ENCODE data around the gene DECR2. TPM values are rescaled to one million over a fixed set of nuclear protein-coding genes. Genes with fewer than 3 reads are reported as not detected.

DECR2 gene
- total and polyA plus RNA-seq, 2 of the 13 experiments (the other 11 are each of a cell fraction or from before 2014, with no cell fraction given), result 36.3 to 44.6 TPM

DNA sequence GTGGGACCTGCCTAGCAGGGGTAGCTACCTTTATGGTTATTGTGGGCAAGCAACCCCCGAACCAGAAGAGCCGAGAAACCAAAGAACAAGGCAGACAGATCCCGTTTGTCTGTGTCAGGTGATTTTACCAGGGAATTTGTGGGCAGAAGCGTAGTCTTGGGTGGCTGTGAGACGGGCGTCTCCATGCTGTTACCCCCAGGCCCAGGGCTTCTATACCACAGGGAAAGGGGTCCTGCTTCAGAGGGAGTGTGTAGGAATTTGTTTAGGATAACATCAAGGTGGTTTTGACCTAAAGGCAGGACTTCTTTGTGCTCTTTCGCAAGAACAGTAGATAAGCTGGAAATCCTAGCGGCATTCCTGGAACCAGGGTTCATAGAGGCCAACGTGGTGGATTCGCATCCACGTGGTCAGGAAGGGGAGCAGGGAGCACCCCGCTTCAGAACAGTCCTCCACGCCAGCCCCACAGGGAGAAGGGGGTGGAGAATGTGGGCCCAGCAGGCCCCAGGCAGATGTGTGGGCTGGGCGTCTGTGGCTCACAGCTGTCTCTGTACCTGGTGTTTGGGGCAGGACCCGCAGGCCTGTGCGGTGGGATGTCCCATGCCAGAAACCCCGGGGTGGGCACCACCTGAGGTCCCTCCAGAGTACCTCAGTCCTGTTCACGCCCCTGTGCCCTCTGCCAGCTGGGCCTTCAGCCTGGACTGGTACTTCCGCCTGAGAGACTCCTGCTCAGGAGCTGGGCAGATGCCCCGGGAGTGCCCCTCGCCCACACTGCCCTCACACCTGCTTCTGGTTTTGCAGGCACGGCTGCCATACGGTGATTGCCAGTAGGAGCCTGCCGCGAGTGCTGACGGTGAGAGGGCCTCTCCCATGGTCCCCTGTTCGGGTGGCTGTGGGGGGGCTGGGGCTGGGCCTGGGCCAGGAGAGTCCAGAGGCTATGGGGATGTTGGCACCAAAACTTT, 4.1 kb downstream of the DECR2 start (continued):
- TF ChIP-seq, protein P1, sequence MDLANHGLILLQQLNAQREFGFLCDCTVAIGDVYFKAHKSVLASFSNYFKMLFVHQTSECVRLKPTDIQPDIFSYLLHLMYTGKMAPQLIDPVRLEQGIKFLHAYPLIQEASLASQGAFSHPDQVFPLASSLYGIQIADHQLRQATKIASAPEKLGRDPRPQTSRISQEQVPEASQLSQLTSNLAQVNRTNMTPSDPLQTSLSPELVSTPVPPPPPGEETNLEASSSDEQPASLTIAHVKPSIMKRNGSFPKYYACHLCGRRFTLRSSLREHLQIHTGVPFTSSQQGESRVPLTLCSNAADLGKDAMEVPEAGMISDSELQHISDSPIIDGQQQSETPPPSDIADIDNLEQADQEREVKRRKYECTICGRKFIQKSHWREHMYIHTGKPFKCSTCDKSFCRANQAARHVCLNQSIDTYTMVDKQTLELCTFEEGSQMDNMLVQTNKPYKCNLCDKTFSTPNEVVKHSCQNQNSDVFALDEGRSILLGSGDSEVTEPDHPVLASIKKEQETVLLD (CRISPR knock-in tag; IDR thresholded peaks at IDR 0.05; ENCODE audit: low read depth), result no peak
- TF ChIP-seq ZBTB1 (CRISPR knock-in tag; IDR thresholded peaks at IDR 0.05; ENCODE audit: borderline replicate concordance) (no peak), ZNF879 (CRISPR knock-in tag; IDR thresholded peaks at IDR 0.05) (no peak), PHF8 (CRISPR knock-in tag; IDR thresholded peaks at IDR 0.05) (peak; percentile 43; the same call in 1 of the 2 replicates), SP140L (CRISPR knock-in tag; IDR thresholded peaks at IDR 0.05; ENCODE audit: borderline replicate concordance) (no peak), XBP1 (CRISPR knock-in tag; IDR thresholded peaks at IDR 0.05) (no peak), ZNF547 (CRISPR knock-in tag; IDR thresholded peaks at IDR 0.05) (no peak), ATAD3A (CRISPR knock-in tag; IDR thresholded peaks at IDR 0.05) (no peak), CCAR2 (optimal IDR thresholded peaks at IDR 0.05; ENCODE audit: low read depth, low read length) (no peak), ZNF317 (CRISPR knock-in tag; IDR thresholded peaks at IDR 0.05) (no peak), MED1 (CRISPR knock-in tag; IDR thresholded peaks at IDR 0.05) (peak; percentile 93), KDM3A (CRISPR knock-in tag; IDR thresholded peaks at IDR 0.05; ENCODE audit: low read depth) (no peak), SIN3A (IDR thresholded peaks at IDR 0.05; ENCODE audit: borderline replicate concordance, low read depth, low read length) (peak; percentile 88; the same call in 1 of the 2 replicates), RARA (CRISPR knock-in tag; IDR thresholded peaks at IDR 0.05) (peak; percentile 97), ZNF615 (CRISPR knock-in tag; IDR thresholded peaks at IDR 0.05; ENCODE audit: borderline replicate concordance) (no peak), GATAD2A (CRISPR knock-in tag; IDR thresholded peaks at IDR 0.05) (peak; percentile 98), ZNF33B (CRISPR knock-in tag; IDR thresholded peaks at IDR 0.05) (no peak), PHF21A (CRISPR knock-in tag; IDR thresholded peaks at IDR 0.05) (peak; percentile 96)
- TF ChIP-seq, protein P2, sequence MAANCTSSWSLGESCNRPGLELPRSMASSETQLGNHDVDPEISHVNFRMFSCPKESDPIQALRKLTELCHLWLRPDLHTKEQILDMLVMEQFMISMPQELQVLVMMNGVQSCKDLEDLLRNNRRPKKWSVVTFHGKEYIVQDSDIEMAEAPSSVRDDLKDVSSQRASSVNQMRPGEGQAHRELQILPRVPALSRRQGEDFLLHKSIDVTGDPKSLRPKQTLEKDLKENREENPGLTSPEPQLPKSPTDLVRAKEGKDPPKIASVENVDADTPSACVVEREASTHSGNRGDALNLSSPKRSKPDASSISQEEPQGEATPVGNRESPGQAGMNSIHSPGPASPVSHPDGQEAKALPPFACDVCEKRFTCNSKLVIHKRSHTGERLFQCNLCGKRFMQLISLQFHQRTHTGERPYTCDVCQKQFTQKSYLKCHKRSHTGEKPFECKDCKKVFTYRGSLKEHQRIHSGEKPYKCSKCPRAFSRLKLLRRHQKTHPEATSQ (CRISPR knock-in tag; IDR thresholded peaks at IDR 0.05; ENCODE audit: borderline replicate concordance), result no peak; the same call in 1 of the 2 replicates
- TF ChIP-seq, protein P3, sequence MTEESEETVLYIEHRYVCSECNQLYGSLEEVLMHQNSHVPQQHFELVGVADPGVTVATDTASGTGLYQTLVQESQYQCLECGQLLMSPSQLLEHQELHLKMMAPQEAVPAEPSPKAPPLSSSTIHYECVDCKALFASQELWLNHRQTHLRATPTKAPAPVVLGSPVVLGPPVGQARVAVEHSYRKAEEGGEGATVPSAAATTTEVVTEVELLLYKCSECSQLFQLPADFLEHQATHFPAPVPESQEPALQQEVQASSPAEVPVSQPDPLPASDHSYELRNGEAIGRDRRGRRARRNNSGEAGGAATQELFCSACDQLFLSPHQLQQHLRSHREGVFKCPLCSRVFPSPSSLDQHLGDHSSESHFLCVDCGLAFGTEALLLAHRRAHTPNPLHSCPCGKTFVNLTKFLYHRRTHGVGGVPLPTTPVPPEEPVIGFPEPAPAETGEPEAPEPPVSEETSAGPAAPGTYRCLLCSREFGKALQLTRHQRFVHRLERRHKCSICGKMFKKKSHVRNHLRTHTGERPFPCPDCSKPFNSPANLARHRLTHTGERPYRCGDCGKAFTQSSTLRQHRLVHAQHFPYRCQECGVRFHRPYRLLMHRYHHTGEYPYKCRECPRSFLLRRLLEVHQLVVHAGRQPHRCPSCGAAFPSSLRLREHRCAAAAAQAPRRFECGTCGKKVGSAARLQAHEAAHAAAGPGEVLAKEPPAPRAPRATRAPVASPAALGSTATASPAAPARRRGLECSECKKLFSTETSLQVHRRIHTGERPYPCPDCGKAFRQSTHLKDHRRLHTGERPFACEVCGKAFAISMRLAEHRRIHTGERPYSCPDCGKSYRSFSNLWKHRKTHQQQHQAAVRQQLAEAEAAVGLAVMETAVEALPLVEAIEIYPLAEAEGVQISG (CRISPR knock-in tag; IDR thresholded peaks at IDR 0.05), result peak; percentile 66
- TF ChIP-seq, protein P4, sequence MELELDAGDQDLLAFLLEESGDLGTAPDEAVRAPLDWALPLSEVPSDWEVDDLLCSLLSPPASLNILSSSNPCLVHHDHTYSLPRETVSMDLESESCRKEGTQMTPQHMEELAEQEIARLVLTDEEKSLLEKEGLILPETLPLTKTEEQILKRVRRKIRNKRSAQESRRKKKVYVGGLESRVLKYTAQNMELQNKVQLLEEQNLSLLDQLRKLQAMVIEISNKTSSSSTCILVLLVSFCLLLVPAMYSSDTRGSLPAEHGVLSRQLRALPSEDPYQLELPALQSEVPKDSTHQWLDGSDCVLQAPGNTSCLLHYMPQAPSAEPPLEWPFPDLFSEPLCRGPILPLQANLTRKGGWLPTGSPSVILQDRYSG (CRISPR knock-in tag; IDR thresholded peaks at IDR 0.05), result no peak
- TF ChIP-seq, protein P5, sequence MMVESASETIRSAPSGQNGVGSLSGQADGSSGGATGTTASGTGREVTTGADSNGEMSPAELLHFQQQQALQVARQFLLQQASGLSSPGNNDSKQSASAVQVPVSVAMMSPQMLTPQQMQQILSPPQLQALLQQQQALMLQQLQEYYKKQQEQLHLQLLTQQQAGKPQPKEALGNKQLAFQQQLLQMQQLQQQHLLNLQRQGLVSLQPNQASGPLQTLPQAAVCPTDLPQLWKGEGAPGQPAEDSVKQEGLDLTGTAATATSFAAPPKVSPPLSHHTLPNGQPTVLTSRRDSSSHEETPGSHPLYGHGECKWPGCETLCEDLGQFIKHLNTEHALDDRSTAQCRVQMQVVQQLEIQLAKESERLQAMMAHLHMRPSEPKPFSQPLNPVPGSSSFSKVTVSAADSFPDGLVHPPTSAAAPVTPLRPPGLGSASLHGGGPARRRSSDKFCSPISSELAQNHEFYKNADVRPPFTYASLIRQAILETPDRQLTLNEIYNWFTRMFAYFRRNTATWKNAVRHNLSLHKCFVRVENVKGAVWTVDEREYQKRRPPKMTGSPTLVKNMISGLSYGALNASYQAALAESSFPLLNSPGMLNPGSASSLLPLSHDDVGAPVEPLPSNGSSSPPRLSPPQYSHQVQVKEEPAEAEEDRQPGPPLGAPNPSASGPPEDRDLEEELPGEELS (CRISPR knock-in tag; IDR thresholded peaks at IDR 0.05), result peak; percentile 66

All from HepG2 (cell line).